Upper lobe of left lung (tissue), 6 donors: Measurements from ENCODE around the gene MTA2. TPM values are rescaled to one million over a fixed set of nuclear protein-coding genes. Genes with fewer than 3 reads are reported as not detected.
A peak's percentile ranks its signal among the peaks of the same experiment; 100 is the strongest.
"Not testable (repeated sequence)": the region's sequence is repeated elsewhere in the genome, so short reads cannot be mapped to it uniquely, and the experiment has no call there.

Source experiments
- ATAC-seq, 2 donors: fragments of 200-7000 bp; cut with Tn5 transposase; one replicate each; pipeline ENCODE4 v1.9.1; 2022; ENCODE audit warnings: mild to moderate bottlenecking in 2 of 2, moderate library complexity in 2 of 2; ENCODE audit not compliant: low FRiP score in 2 of 2
- DNase-seq, 2 donors: peaks; one replicate each; pipeline ENCODE4 v3.0.0-alpha.2; 2019 to 2020
- H3K27ac ChIP-seq, 4 donors: fragments of 200-600 bp; sonication (generic); one replicate each; pipeline ENCODE4 v1.5.1; 2016 to 2019
- H3K27me3 ChIP-seq, 4 donors: fragments of 200-600 bp; sonication (generic); one replicate each; pipeline ENCODE4 v1.5.1; 2017 to 2019
- H3K36me3 ChIP-seq, 4 donors: fragments of 200-600 bp; sonication (generic); one replicate each; pipeline ENCODE4 v1.5.1; 2016 to 2019
- H3K4me1 ChIP-seq, 4 donors: fragments of 200-600 bp; sonication (generic); one replicate each; pipeline ENCODE4 v1.5.1; 2018 to 2019
- H3K4me3 ChIP-seq, 4 donors: fragments of 200-600 bp; sonication (generic); one replicate each; pipeline ENCODE4 v1.5.1; 2017 to 2019; ENCODE audit warnings: mild to moderate bottlenecking in 2 of 4, moderate library complexity in 1 of 4
- H3K9me3 ChIP-seq, 4 donors: fragments of 200-600 bp; sonication (generic); one replicate each; pipeline ENCODE4 v1.5.1; 2018 to 2019
- EP300 ChIP-seq, 4 donors: sonication (generic); formaldehyde crosslinking; IDR thresholded peaks; one replicate each; pipeline ENCODE4 v1.5.1; 2017; ENCODE audit warnings: antibody characterized with exemption in 4 of 4, control low read depth in 2 of 4
- POLR2A ChIP-seq, 4 donors: fragments of 450-650 bp; IDR thresholded peaks; one replicate each; pipeline ENCODE4 v1.5.1; 2016 to 2017; ENCODE audit warnings: antibody characterized with exemption in 4 of 4, mild to moderate bottlenecking in 2 of 4
- POLR2AphosphoS5 ChIP-seq, 2 donors: sonication (generic); formaldehyde crosslinking; IDR thresholded peaks; one replicate each; pipeline ENCODE4 v1.5.1; 2017; ENCODE audit warnings: antibody characterized with exemption in 2 of 2
- WGBS, 2 donors: methylation state at CpG; one replicate each; pipeline ENCODE4 v1.1.5; 2017 to 2018; 5-methylcytosine and 5-hydroxymethylcytosine counted together
- total RNA-seq, 6 donors: library from RNA; depleted of rRNA in 4 of 6; stranded (reverse); fragments of >200 nt in 4 of 6; gene quantifications; one replicate each; pipeline versions ENCODE4 v1.1.0 to v1.2.1, GENCODE V29; 2016 to 2021
- TF ChIP-seq, protein P1 (sequence below), 6 experiments: fragments of 450-650 bp in 4 of 6; fragments of 200-600 bp in 2 of 6; sonication (generic) in 2 of 6; IDR thresholded peaks; one replicate each; pipeline ENCODE4 v1.5.1; 2016 to 2019; ENCODE audit warnings: antibody characterized with exemption in 6 of 6
- donor health status: DM: no; HTN: no; CAD: no; lungs with moderate emphysema.
- donor health status: DM: no; HTN: yes; CAD: no; lungs with severe emphysema.

The MTA2 gene
- total RNA-seq, 6 donors from 2014 or later, result 57.6 to 88.0 (median 69.8) TPM

DNA sequence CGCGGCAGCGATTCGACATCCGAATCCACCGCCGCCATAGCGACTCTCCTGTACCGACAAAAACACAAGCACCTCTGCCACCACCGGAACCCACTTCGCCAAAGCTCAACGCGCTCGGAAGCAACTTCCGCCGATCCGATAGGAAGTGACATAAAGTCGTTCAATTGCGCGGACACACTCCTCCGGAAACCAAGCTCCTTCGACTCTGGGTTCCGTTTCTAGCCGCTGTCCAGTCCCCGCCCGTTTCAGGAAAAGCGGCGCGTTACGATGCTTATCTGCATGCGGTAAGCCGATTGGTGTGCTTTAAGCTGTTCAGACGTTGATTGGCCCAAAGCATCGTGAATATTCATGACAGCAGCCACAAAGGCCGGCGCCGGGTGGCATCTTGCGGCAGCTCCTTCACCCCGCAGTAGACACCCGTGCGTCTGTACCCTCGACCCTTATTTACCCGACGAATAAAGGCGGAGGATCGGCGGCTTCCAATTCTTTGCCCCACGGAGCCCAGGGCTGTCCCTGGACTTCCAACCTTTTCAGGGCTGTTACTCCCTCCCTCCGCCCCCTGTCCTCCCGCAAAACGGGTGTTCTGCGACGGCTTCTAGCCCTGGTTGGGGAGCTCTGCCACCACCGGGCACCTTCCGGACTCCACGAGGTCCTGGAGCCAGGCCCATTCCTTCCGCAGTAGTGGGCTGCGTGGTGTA lies 10.1 kb downstream of the MTA2 start, which contains the start of gene TUT1:
TUT1 (minus strand) TSS at position 76 of the 698 bp plus-strand sequence; CDS start at position 38, 38 bp downstream.
- 0% methylated on average over 41 to 49 of the region's 58 CpGs for WGBS, 2 donors
- peak; percentile 97 to 98 for ATAC-seq
- Histone ChIP-seq H3K36me3 (peaks cover 20 to 53% (median 42%) of the 10 kb centered on the region in 4 donors), H3K4me3 (peak within 1 kb of the TSS; percentile 57 to 87 (median 70)), H3K9me3 (no peaks in the 10 kb centered on the region), H3K27ac (peak within 1 kb of the TSS; percentile 94 to 97 (median 95)), H3K4me1 (peaks cover 28 to 40% (median 31%) of the 10 kb centered on the region in 4 donors), H3K27me3 (no peaks in the 10 kb centered on the region)
- peak in 1 of 4 donors; percentile 87 for TF ChIP-seq EP300 (IDR thresholded peaks at IDR 0.05)
- TF ChIP-seq POLR2AphosphoS5 (IDR thresholded peaks at IDR 0.05), result peak; percentile 96 to 99
- TF ChIP-seq, protein P1, sequence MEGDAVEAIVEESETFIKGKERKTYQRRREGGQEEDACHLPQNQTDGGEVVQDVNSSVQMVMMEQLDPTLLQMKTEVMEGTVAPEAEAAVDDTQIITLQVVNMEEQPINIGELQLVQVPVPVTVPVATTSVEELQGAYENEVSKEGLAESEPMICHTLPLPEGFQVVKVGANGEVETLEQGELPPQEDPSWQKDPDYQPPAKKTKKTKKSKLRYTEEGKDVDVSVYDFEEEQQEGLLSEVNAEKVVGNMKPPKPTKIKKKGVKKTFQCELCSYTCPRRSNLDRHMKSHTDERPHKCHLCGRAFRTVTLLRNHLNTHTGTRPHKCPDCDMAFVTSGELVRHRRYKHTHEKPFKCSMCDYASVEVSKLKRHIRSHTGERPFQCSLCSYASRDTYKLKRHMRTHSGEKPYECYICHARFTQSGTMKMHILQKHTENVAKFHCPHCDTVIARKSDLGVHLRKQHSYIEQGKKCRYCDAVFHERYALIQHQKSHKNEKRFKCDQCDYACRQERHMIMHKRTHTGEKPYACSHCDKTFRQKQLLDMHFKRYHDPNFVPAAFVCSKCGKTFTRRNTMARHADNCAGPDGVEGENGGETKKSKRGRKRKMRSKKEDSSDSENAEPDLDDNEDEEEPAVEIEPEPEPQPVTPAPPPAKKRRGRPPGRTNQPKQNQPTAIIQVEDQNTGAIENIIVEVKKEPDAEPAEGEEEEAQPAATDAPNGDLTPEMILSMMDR (IDR thresholded peaks at IDR 0.05), result peak in 3 of 6 experiments; percentile 14 to 21 (median 16)
- TF ChIP-seq POLR2A (IDR thresholded peaks at IDR 0.05), result peak; percentile 51 to 92 (median 76)
- DNase-seq, result peak; percentile 90 to 99

- peaks cover 8 to 47% (median 31%) of the 10 kb centered on the region in 4 donors for H3K36me3 ChIP-seq
- ATAC-seq (no peak), DNase-seq (no peak)
- no peak overlapping the region for H3K27ac ChIP-seq
- 65 to 68% methylated on average over 18 of the region's 18 CpGs for WGBS, 2 donors
- no peak overlapping the region for H3K4me3 ChIP-seq
- no peaks in the 10 kb centered on the region for H3K27me3 ChIP-seq
- no peaks in the 10 kb centered on the region for H3K9me3 ChIP-seq
- H3K4me1 ChIP-seq, result peaks cover 28 to 40% (median 31%) of the 10 kb centered on the region in 4 donors
- TF ChIP-seq POLR2A (IDR thresholded peaks at IDR 0.05) (no peak), EP300 (IDR thresholded peaks at IDR 0.05) (no peak), POLR2AphosphoS5 (IDR thresholded peaks at IDR 0.05) (no peak)
- TF ChIP-seq, protein P1 (IDR thresholded peaks at IDR 0.05), result peak in 1 of 6 experiments; percentile 11
Measured at GRCh38 chr11:62588966-62589637, 12.6 kb downstream of the MTA2 start.

DNA sequence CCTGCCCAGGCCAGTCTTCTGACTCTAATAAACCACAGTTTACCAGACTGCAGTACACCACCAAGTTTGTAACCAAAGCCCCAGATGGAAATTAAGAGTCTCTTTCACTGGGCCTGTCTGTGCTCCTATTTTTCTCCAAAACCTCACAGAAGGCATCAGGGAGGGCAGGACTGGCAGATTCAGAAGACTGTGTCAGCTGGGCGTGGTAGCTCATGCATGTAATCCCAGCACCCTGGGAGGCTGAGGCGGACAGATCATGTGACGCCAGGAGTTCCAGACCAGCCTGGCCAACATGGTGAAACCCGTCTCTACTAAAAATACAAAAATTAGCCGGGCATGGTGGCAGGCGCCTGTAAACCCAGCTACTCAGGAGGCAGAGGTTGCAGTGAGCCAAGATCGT lies 16.3 kb downstream of the MTA2 start:
- not testable (repeated sequence) for H3K9me3 ChIP-seq, H3K4me3 ChIP-seq, ATAC-seq, H3K27me3 ChIP-seq, H3K27ac ChIP-seq, DNase-seq
- H3K4me1 ChIP-seq, result peaks cover 4 to 14% (median 7%) of the 10 kb centered on the region in 4 donors
- WGBS, 2 donors, result 93 to 97% methylated on average over 7 of the region's 7 CpGs
- H3K36me3 ChIP-seq, result peaks cover 3 to 64% (median 38%) of the 10 kb centered on the region in 4 donors

DNA sequence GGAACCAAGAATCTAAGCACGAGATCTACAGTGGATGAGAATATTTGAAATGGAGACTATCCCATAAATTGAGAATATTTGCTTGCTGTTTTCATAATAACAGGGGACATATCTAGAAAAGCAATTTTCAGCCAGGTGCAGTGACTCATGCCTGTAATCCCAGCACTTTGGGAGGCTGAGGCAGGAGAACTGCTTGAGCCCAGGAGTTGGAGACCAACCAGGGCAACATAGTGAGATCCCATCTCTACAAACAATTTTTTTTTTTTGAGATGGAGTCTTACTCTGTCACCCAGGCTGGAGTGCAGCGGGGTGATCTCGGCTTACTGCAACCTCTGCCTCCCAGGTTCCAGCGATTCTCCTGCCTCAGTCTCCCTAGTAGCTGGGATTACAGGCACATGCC lies 19.9 kb downstream of the MTA2 start:
- WGBS, 2 donors, result 93 to 100% methylated on average over 4 of the region's 4 CpGs
- ATAC-seq, H3K27ac ChIP-seq, H3K4me3 ChIP-seq, H3K4me1 ChIP-seq, H3K9me3 ChIP-seq, DNase-seq, H3K27me3 ChIP-seq: not testable (repeated sequence)
- H3K36me3 ChIP-seq, result peaks cover 4 to 62% (median 36%) of the 10 kb centered on the region in 4 donors

- TF ChIP-seq, protein P1 (IDR thresholded peaks at IDR 0.05), result no peak
- no peak for TF ChIP-seq EP300 (IDR thresholded peaks at IDR 0.05)
- TF ChIP-seq POLR2AphosphoS5 (IDR thresholded peaks at IDR 0.05), result no peak
- TF ChIP-seq POLR2A (IDR thresholded peaks at IDR 0.05), result no peak
- H3K27ac ChIP-seq, result no peak overlapping the region
- DNase-seq (no peak), ATAC-seq (no peak)
- peaks cover 9 to 11% (median 10%) of the 10 kb centered on the region in 4 donors for H3K4me1 ChIP-seq
- no peaks in the 10 kb centered on the region for H3K27me3 ChIP-seq
- WGBS, 2 donors, result 90 to 91% methylated on average over 17 to 18 of the region's 18 CpGs
- no peak overlapping the region for H3K4me3 ChIP-seq
- peaks cover 4 to 64% (median 31%) of the 10 kb centered on the region in 4 donors for H3K36me3 ChIP-seq
- no peaks in the 10 kb centered on the region for H3K9me3 ChIP-seq
Measured at GRCh38 chr11:62580959-62581715, 20.5 kb downstream of the MTA2 start.
